LHCN-M2 (cell line): ENCODE results near the gene SPINK7. TPM values are rescaled to one million over a fixed set of nuclear protein-coding genes. Genes with fewer than 3 reads are reported as not detected.
A peak's percentile ranks its signal among the peaks of the same experiment; 100 is the strongest.
"Not testable (repeated sequence)": the region's sequence is repeated elsewhere in the genome, so short reads cannot be mapped to it uniquely, and the experiment has no call there.

Source experiments
- DNase-seq: peaks from one replicate; pipeline ENCODE4 v3.0.0-alpha.2; 2012; ENCODE audit warnings: low read depth
- polyA plus RNA-seq: library from polyadenylated mRNA; unstranded; fragments of >200 nt; gene quantifications from one replicate; pipeline ENCODE4 v1.2.1, GENCODE V29; 2012; ENCODE audit warnings: missing spikeins
- total RNA-seq: library from RNA; depleted of rRNA; stranded (reverse); fragments of >200 nt; gene quantifications from 2 replicates; pipeline ENCODE4 v1.2.3, GENCODE V29; 2014; rRNA removed

Gene SPINK7
- not detected in 2 replicates for total RNA-seq
- not detected for polyA plus RNA-seq

DNA sequence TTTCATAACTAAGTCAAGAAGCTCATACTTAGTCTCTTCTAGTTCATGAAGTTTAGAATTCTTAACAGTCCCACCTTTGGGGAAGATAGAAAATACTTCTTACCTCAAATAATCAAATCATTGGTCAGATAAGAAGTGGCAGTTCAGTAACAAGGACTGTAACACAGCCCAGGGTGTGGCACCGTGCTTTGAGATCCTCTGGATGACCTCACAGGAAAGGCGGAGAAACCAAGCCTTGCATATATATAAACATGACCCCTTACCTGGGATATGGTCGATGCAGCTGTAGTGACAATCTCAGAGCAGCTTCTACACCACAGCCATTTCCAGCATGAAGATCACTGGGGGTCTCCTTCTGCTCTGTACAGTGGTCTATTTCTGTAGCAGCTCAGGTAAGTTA lies at the start of gene SPINK7:
Gene SPINK7 (plus strand): TSS at position 271 of the 400 bp plus-strand sequence. CDS start 61 bp downstream, at position 332.
- no peak for DNase-seq

DNA sequence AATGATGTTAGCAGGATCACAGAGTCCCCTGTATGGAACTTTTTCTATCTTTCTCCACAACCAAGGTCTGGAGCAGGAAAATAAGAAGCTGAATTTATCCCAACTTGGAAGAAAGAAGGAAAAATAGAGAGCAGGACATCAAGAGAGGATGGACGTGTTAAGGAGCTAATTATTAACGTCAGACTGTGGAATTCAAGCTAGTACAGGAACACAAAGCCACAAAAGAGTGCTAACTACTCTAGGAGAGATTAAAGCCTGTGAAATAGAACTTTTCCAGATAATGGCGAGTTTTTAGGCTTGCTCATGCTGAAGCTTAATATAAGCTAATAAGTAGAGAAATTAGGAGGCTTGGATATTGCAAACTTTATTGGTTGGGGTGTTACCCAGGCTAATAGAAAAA lies 44.3 kb upstream of the SPINK7 start:
- no peak for DNase-seq

DNA sequence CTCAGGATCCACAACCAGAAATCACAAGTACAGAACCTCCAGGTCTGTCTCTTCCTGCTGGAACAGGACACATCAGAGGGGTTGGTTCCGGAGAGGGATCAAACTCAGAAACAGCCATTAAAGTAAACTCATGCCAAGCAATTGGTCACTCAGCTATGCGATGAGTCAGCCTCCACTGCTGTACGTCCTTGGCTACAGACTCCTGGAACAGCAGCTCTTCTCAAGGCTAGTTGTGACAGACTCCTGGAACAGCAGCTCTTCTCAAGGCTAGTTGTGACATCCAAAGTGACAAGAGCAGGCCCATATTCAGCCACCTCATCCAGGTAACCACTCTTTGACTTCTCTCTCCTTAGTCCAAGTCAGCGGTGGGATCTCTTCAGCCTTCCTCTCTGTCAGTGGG lies 43.7 kb upstream of the SPINK7 start, which contains the start of gene SPINK13:
Gene SPINK13 (plus strand): TSS at position 229 of the 400 bp plus-strand sequence. CDS start 1,279 bp downstream, outside the sequence.
- DNase-seq: peak; percentile 42

DNA sequence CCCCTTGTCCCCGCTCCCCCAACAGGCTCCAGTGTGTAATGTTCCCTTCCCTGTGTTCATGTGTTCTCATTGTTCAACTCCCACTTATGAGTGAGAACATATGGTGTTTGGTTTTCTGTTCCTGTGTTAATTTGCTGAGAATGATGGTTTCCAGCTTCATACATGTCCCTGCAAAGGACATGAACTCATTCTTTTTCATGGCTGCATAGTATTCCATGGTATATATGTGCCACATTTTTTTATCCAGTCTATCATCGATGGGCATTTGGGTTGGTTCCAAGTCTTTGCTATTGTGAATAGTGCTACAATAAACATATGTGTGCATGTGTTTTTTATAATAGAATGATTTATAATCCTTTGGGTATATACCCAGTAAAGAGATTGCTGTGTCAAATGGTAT lies 37.1 kb upstream of the SPINK7 start:
- not testable (repeated sequence) for DNase-seq

DNA sequence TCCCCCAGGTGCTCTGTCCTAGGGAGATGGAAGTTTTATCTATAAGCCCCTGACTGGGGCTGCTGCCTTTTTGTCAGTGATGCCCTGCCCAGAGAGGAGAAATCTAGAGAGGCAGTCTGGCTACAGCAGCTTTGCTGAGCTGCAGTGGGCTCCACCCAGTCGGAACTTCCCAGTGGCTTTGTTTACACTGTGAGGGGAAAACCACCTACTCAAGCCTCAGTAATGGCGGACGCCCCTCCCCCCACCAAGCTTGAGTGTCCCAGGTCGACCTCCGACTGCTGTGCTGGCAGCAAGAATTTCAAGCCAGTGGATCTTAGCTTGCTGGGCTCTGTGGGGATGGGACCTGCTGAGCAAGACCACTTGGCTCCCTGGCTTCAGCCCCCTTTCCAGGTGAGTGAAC lies 31.3 kb upstream of the SPINK7 start:
- DNase-seq: not testable (repeated sequence)

DNA sequence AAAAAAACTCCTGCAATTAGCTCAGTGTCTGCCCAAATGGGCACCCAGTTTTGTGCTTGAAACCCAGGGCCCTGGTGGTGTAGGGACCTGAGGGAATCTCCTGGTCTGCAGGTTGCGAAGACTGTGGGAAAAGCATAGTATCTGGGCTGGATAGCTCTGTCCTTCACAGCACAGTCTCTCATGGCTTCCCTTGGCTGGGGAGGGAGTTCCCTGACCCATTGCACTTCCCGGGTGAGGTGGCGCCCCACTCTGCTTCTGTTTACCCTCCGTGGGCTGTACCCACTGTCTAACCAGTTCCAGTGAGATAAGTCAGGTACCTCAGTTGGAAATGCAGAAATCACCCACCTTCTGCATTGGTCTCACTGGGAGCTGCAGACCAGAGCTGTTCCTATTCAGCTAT lies 30.9 kb upstream of the SPINK7 start:
- not testable (repeated sequence) for DNase-seq

DNA sequence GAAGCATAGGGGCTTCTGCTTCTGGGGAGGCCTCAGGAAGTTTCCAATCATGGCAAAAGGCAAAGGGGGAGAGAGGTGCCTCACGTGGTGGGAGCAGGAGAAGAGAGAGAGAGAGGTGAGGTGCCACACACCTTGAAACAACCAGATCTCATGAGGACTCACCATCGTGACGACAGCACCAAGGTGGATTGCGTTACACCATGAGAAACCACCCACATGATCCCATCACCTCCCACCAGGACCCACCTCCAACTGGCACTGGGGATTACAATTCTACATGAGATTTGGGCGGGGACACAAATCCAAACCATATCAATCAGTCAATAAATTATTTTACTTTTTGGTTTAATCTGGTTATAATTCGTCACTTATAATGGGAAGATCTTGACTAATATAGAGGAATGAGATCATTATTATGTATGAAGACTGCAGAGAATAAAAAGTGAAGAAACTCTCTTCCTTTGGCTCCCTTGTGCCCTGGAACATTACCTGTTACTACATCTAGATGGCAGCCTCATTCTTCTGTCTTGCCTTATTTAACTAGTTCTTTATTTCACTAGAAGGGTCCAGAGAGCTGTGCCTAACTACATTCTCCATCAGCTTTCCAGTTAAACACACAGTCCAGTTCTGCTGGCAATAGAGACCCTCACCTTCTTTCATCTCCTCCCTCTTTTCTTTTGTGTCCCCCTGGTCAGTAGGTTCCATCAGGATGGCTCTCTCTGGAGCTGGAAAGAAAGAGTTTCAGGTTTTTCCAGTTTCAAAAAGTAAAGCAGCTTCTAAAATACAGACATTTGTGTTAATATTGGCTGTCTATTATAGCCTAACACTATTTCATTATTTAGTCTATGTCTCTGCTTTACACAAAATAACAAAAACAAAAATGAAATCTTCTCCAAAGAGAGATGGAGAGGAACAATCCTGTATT lies 21.7 kb upstream of the SPINK7 start:
- DNase-seq: peak; percentile 9

DNA sequence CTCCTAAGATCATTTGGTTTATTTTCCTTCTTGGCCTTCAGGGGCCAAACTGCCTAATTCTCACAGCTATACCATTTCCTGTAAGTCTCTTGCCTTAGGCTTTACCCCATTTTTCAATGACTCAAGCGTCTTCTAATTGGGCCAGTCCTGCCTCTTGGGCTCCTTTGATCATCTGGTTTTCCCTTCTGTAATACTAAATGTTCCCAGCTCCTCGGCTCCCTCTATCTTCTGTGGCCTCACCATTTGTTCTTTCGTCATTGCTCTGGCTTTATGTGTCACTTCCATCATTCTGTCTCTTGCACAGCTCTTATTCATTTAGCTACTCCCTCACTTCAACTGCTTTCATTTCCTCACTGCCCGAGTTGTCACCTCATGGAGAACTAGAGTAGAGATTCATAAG lies 14.5 kb upstream of the SPINK7 start:
- DNase-seq: no peak

DNA sequence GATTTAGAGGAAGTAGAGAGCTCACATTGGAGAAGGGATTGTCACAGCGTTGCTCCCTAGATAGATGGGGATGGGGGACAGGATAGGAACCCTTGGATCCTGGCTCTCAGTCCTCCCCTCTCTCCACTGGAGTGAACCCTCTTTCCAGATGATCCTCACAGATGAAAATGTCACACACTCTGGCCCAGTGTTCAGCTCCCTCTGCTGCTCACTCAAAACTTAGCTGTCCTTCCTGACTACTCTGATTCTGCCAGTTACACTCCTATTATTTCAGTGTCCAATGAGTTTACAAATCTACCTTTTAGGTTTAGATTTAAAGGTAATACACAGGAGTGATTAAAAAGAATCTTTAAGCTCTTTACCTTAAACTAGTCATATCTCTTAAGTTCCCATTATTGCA lies 5.8 kb upstream of the SPINK7 start:
- DNase-seq: no peak

DNA sequence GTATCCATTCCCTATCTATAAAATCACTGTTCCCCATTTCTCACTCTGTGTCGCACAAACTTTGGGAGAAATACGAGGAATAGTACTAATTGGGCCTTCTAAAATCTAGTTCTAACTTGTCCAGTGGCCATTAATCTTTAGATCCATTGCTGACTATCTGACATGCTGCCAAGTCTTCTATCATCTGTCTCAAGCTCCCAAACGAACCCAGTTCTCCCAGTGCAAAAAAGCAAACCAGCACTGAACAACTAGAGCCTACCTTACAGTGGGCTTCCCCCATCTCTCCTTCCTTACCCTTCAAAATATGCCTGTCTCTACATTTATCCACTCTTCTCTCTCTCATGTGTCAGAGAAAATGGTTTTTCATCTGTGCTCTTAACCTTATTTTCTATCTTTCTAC lies 3.2 kb upstream of the SPINK7 start:
- DNase-seq: no peak

DNA sequence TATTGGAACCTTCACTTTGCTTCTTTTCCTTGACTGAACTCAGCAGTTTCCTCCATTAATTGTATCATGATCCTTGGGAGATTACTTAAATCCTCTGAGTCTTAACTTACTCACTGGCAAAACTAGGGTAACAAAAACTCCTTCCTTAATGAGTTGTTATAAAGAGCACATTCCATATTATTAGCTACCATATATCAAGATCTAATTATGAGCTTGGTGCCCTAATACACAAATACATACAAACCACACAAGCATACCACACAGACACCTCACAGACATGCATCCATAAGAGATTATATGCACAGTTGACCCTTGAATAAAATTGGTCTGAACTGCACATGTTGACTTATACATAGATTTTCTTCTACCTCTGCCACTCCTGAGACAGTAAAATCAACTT lies 2.5 kb upstream of the SPINK7 start:
- DNase-seq: no peak

DNA sequence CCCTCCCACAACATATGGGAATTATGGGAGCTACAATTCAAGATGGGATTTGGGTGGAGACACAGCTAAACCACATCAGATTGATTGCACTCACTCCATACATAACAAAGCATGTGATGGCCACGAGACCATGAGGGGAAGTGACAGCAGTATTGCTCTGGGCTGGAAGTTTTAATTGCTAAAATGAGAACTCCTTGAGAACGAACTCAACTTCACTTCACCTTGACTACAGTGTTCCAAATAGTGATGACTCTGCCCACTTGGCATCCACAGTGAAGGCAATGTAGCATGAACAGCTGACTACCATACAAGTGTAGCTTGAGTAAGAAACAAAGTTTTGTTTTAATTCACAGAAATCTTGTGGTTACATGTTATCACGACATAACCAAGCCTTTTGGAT lies 739 bp upstream of the SPINK7 start:
- DNase-seq: no peak

DNA sequence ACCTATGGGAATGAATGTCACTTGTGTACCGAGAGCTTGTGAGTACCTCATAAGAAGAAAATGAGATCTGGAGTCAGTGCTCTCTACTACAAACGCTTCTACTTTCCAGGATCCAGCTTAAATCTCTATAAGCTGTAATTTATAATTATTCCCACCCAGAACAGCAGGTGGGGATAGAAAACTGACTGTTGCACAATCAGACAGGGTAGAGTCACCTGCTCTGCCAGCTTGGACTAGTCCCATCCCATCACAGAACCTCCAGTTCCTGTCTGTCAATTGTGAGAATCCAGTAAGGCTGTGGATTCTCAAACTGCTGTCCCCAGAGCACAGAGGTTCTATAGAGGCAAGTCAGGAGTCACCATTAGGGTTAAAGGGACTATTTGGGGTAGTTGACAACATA lies 2.0 kb downstream of the SPINK7 start:
- DNase-seq: no peak

DNA sequence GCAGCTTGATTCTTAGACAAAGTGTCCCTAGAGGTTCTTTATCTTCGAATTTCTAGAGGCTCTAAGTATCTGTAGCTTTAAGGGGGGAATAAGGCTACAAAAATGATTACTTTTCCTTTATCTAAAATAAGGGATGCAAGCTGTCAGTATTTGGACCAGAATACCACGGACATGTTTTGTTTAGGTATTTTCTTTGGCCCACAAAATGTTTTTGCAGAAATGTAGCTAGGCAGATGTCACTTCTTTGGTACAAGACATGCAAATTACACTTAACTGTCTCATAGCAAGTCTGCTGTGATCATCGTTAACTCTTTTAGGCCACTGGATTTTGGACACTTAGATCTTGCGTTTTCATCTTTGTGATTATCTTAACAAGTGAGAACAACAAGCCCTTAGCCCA lies 2.5 kb downstream of the SPINK7 start:
- no peak for DNase-seq

DNA sequence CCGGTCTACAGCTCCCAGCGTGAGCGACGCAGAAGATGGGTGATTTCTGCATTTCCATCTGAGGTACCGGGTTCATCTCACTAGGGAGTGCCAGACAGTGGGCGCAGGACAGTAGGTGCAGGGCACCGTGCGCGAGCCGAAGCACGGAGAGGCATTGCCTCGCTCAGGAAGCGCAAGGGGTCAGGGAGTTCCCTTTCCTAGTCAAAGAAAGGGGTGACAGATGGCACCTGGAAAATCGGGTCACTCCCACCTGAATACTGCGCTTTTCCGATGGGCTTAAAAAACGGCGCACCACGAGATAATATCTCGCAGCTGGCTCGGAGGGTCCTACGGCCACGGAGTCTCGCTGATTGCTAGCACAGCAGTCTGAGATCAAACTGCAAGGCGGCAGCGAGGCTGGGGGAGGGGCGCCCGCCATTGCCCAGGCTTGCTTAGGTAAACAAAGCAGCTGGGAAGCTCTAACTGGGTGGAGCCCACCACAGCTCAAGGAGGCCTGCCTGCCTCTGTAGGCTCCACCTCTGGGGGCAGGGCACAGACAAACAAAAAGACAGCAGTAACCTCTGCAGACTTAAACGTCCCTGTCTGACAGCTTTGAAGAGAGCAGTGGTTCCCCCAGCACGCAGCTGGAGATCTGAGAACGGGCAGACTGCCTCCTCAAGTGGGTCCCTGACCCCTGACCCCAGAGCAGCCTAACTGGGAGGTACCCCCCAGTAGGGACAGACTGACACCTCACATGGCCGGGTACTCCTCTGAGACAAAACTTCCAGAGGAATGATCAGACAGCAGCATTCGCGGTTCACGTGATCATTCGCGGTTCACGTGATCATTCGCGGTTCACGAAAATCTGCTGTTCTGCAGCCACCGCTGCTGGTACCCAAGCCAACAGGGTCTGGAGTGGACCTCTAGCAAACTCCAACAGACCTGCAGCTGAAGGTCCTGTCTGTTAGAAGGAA lies 8.1 kb downstream of the SPINK7 start:
- not testable (repeated sequence) for DNase-seq

DNA sequence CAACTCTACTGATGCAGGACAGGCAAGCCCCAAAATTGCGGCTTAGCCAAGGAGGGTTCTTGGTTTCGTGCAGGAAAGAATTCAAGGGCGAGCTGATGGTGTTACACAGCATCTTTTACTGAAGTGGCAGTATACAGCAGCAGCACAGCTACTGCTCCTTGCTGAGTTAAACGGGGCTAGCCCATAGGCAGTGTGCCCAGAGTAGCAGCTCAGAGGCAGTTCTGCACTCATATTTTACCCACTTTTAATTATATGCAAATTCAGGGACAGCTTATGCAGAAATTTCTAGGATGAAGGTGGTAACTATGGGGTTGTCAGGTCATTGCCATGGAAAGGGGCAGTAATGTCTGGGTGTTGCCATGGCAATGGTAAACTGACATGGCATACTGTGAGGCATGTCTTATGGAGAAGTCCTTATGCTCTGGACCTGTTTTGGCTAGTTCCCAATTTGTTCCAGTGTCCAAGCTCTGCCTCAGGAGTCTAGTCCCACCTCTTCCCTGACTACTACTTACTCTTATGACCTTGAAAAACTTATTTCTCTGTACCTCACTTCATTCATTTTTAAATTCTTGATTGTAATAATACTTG lies 21.1 kb downstream of the SPINK7 start:
- no peak for DNase-seq

DNA sequence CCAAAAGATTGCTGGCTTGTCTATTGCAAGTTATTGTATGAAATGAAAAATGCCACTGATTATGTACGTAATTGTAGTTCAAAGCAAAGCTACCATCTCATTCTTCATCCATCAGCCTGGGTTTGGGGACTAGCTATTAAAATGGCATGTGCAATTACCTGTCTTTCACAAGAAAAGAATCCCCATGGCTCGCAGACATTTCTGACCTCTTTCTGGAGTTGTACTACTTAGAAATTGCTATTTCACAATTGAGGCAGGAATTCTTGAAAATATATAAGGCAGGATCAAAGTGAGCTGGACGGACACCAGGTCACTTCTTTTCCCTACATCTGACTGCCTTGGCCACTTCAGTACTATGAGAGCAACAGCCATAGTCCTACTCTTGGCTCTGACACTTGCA lies 23.0 kb downstream of the SPINK7 start, which contains the start of gene SPINK9:
Gene SPINK9 (plus strand): TSS at position 301 of the 400 bp plus-strand sequence. CDS start 55 bp downstream, at position 356.
- no peak for DNase-seq

DNA sequence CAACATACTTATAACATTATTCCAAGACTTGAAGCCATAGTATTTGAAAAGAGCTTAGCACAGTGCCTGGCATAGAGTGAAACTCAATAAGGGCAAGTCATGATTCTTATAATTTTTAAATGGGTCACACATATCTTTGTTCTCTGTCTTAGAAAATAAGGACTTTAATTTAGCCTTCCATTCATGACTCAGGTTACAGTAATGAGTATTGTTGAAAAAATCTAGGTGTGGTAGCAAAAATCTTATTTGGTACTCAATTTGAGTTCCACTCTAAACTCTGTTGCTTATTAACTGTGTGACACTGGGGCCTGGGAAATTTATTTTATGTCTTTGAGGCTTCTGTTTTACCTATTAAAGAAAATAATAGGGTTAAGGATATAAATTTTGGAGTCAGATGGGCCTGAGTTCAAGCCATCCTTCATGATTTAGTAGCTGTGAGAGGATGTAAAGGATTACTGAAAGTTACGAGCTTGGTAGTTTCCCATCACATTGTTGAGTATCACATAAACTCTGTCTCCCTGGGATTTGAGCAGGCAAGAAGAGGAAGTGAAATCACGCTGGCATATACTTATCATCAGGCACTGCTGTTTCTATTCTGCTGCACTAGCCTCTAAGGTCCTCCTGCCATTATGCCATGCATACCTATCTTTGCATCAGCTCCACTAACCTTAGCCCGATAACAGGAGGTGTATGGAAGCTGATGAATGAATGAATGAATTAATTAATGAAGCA lies 24.6 kb downstream of the SPINK7 start:
- DNase-seq: no peak

DNA sequence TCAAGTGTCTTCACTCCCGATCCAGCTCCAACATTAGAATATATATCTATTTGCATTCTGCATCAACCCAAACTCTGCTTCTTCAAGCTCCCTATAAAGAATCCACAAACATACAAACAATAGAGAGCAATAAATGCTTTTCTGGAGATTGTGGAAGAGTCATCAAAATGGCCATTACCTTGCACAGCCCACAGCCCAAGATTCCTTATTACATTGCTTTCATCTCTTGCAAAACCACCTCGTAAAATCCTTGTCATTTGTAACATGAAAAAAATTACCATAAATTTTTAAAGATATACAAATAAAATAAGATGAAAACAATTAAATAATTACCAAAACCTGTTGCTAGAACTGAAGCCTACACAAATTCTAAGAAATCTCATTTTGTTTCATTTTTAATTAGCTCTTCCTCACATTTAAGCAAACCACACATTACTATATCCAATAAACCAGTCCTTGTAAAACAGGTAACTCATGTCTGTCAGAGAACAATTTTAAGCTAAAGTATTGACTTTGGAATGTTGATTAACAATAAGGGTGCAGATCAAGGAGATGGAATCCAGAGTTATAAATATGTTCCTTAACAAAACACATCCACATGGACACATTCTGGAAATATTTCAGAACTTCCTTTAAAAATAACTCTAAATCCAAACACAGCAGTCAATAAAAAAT lies 30.3 kb downstream of the SPINK7 start:
- DNase-seq: no peak

DNA sequence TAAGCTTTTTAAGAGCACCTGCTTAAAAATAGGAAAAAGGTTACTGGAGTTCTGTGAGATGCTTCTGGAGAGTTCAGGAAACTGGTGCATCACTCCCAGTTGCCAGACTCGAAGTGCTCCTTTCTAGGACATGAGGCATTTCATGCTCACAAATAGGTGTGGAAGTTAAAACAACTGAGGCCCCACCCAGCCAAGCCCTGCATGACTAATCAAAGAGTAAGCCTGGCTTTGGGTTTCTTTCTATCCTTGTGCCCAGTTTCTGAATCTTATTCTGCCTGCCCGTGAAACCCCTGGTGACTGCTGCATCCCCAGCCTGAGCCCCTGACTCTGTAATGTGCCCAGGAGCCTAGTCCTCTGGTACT lies 30.8 kb downstream of the SPINK7 start:
- DNase-seq: no peak
